Measurements from ENCODE around the gene CDH13.

CDH13 gene

DNA sequence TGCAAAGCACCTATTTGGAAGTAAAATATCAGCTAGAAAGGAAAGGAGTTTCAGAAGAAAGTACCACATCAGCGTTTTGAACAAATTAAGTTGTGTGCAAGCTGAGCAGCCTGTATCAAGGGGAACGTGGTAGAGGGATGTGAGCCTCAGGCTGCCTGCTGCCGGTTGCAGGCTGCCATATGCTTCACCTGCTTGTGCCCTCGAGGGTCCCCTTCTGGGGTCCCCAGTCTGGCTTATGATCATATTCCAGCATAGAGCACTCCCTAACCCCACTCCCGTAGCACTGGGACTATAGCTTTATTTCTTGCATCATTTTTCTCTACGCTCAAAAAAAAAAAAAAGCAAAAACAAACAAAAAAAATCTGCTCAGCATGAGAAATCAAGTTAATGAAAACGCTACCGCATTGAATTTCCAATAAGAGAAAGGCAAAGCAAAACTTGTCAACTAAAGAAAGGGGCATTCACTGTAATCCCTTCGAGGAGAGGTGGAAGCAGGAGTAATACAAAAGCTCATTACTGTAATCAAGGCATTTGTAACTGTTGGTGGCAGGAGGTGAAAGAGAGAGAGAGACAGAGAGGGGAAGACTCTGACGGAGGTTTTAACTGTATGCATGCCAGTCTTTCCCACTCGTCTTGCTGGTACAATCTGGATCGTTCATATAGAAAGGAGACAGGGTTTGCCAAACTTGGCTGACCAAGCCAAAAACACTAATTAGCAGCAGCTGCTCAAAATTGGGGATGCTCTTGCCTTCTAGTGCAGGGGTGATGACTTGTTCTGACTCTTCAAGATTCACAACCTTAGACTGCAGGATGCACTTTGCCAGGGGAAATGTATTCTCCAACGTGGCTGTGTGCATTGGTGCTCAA is 922.8 kb downstream of the CDH13 start:
- H3K4me1 ChIP-seq (ENCODE audit: control insufficient read depth, insufficient read depth, low read length) = peaks cover 14% of the 10 kb centered on the region
- H3K9me3 ChIP-seq (replicated peaks; ENCODE audit: low read length) = no peaks in the 10 kb centered on the region
- no peak overlapping the region for H3K4me3 ChIP-seq (ENCODE audit: low read length)
- H3K27me3 ChIP-seq (ENCODE audit: control insufficient read depth, insufficient read depth, low read length) = no peaks in the 10 kb centered on the region
- no peak overlapping the region for H3K4me2 ChIP-seq (ENCODE audit: low read length)
- H3K36me3 ChIP-seq (ENCODE audit: insufficient read depth, low read length) = no peaks in the 10 kb centered on the region
- no peak overlapping the region for H3K9ac ChIP-seq (ENCODE audit: low read depth, low read length)

DNA sequence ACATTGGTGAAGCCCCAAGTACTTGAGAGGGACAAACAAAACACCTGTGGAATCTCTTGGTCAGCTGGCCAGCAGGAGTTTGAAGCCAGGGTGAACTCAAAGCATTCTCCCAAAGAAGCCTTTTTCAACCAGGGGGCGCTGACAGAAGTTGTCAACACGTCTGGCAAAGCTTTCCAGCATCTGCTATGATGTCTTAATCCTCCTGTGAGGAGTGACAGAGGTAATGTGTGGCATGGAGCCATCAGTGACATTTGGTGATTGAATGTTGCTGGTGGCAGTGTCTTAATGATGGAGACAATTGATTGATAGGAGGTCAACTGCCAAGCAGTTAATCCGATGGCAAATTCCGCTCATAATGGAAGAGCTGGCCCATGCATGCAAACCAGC is 923.4 kb downstream of the CDH13 start:
- Histone ChIP-seq H3K9ac (ENCODE audit: low read depth, low read length) (no peak overlapping the region), H3K27me3 (ENCODE audit: control insufficient read depth, insufficient read depth, low read length) (no peaks in the 10 kb centered on the region), H3K4me3 (ENCODE audit: low read length) (no peak overlapping the region), H3K4me2 (ENCODE audit: low read length) (no peak overlapping the region), H3K9me3 (replicated peaks; ENCODE audit: low read length) (no peaks in the 10 kb centered on the region), H3K36me3 (ENCODE audit: insufficient read depth, low read length) (no peaks in the 10 kb centered on the region), H3K4me1 (ENCODE audit: control insufficient read depth, insufficient read depth, low read length) (peaks cover 14% of the 10 kb centered on the region)

DNA sequence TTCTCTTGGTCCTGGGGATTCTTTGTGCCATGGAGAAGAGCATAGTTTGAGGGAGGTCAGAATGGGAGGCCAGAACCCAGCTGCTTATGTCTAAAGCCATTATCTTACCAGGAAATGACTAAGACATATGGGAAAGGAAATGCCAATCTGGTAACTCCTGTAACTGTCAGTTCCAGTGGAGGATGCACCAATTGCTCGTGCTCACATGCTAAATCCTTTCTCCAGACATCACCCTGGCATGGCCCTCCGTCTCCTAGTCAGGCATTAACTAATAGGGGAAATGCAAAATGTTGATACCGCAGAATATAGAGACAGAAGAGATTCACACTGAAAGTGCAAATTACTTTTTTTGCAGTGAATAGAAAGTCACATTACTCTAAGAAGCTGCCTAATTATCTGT is 925.5 kb downstream of the CDH13 start:
- Histone ChIP-seq H3K27me3 (ENCODE audit: control insufficient read depth, insufficient read depth, low read length) (no peaks in the 10 kb centered on the region), H3K4me2 (ENCODE audit: low read length) (peak overlapping the region; percentile 16), H3K9me3 (replicated peaks; ENCODE audit: low read length) (no peaks in the 10 kb centered on the region), H3K4me3 (ENCODE audit: low read length) (no peak overlapping the region), H3K4me1 (ENCODE audit: control insufficient read depth, insufficient read depth, low read length) (peaks cover 14% of the 10 kb centered on the region), H3K9ac (ENCODE audit: low read depth, low read length) (no peak overlapping the region), H3K36me3 (ENCODE audit: insufficient read depth, low read length) (no peaks in the 10 kb centered on the region)

DNA sequence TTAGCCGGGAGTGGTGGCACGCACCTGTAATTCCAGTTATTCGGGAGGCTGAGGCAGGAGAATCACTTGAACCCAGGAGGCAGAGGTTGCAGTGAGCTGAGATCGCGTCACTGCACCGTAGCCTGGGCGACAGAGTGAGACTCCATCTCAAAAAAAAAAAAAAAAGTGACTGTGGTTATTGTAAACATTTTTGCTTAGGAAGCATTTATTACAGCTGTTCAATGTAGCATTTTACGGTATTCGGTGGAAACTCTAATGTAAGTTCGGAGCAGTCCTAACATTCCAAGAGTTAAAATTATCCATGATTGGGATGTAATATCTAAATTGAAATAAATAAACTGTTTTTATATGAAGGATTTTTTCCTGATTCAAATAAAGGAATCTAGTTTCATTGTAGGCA is 926.2 kb downstream of the CDH13 start:
- H3K36me3 ChIP-seq (ENCODE audit: insufficient read depth, low read length) = no peaks in the 10 kb centered on the region
- no peak overlapping the region for H3K4me2 ChIP-seq (ENCODE audit: low read length)
- peaks cover 14% of the 10 kb centered on the region for H3K4me1 ChIP-seq (ENCODE audit: control insufficient read depth, insufficient read depth, low read length)
- no peaks in the 10 kb centered on the region for H3K27me3 ChIP-seq (ENCODE audit: control insufficient read depth, insufficient read depth, low read length)
- no peaks in the 10 kb centered on the region for H3K9me3 ChIP-seq (replicated peaks; ENCODE audit: low read length)
- H3K4me3 ChIP-seq (ENCODE audit: low read length) = no peak overlapping the region
- no peak overlapping the region for H3K9ac ChIP-seq (ENCODE audit: low read depth, low read length)

DNA sequence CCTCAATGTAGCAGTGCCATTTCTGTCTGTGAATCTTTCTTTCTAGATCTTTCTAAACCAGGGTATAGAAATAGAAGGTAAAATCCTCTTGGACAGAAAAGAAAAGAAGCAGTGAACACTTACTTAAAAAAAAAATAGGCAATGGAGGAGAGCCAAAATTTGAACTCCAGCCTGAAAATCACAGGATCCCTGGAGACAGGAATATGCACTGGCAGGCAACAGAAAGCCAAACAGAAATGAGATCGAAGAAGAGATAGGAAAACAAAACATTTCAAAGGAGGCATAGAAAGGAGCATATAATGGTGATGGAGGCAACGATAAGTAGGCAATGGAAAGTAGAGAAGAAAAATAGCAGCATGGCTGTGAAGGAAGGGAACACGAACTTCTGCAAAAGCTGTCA is 927.3 kb downstream of the CDH13 start:
- Histone ChIP-seq H3K36me3 (ENCODE audit: insufficient read depth, low read length) (no peaks in the 10 kb centered on the region), H3K4me3 (ENCODE audit: low read length) (no peak overlapping the region), H3K9ac (ENCODE audit: low read depth, low read length) (no peak overlapping the region), H3K4me1 (ENCODE audit: control insufficient read depth, insufficient read depth, low read length) (peaks cover 14% of the 10 kb centered on the region), H3K4me2 (ENCODE audit: low read length) (no peak overlapping the region), H3K9me3 (replicated peaks; ENCODE audit: low read length) (no peaks in the 10 kb centered on the region), H3K27me3 (ENCODE audit: control insufficient read depth, insufficient read depth, low read length) (no peaks in the 10 kb centered on the region)

DNA sequence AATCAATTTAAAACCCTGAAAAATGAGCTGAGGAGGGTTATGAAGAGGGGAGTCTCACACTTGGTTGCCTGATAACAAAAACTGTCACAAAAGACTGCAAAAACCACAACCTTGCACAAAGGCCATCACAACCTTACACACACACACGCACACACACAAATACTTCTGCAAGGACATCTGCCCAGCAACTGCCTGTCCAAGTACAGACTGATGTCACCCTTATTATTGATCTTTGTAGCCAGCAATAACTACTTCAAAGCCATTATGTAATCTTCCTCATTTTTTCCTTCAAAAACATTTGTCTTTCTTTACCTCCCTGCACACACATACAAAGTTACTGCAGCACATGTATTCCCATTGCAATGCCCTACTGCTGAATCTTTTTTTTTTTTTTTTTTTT is 927.8 kb downstream of the CDH13 start:
- Histone ChIP-seq H3K36me3 (ENCODE audit: insufficient read depth, low read length) (no peaks in the 10 kb centered on the region), H3K4me3 (ENCODE audit: low read length) (no peak overlapping the region), H3K9me3 (replicated peaks; ENCODE audit: low read length) (no peaks in the 10 kb centered on the region), H3K4me2 (ENCODE audit: low read length) (no peak overlapping the region), H3K4me1 (ENCODE audit: control insufficient read depth, insufficient read depth, low read length) (peaks cover 14% of the 10 kb centered on the region), H3K27me3 (ENCODE audit: control insufficient read depth, insufficient read depth, low read length) (no peaks in the 10 kb centered on the region), H3K9ac (ENCODE audit: low read depth, low read length) (no peak overlapping the region)

DNA sequence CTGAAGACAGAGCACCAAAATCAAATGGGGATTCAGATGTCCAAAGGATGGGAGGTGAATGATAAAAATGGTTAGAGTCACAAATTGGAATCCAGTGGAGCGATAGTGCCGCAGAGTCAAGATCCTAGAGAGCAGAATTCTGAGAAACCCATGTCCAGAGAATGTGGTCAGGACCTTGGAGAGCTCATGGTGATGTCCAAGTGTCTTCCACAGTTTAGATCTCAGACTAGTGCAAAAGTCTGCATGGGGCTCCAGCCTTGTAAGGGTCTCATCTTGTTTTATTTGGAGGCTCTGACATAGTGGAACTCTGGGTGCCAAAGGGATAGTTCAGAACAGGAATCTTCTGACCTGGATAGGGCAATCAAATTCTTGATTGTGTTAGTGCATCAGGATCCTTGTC is 935.1 kb downstream of the CDH13 start:
- H3K27me3 ChIP-seq (ENCODE audit: control insufficient read depth, insufficient read depth, low read length) = no peaks in the 10 kb centered on the region
- H3K4me1 ChIP-seq (ENCODE audit: control insufficient read depth, insufficient read depth, low read length) = no peaks in the 10 kb centered on the region
- H3K9me3 ChIP-seq (replicated peaks; ENCODE audit: low read length) = no peaks in the 10 kb centered on the region
- H3K36me3 ChIP-seq (ENCODE audit: insufficient read depth, low read length) = no peaks in the 10 kb centered on the region
- H3K4me2 ChIP-seq (ENCODE audit: low read length) = no peak overlapping the region
- H3K9ac ChIP-seq (ENCODE audit: low read depth, low read length) = no peak overlapping the region
- H3K4me3 ChIP-seq (ENCODE audit: low read length) = no peak overlapping the region

DNA sequence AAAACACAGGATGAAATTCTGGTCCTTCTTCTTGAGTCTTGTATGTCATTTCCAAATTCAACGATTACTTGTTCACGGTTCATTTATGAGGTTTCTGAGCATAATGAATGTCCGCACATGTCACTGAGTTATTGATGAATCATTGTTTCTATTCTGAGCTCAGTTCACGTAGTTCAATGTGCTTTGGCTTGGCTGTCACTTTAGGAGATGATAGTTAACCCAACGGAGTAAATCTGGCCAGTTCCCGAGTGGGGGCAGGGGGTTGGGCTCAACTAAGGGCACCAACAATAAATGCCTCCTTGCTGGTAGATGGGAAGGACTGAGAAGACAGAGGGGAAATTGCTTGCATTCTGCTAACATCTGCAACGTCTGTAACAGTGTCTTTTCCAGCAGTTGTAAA is 941.6 kb downstream of the CDH13 start:
- Histone ChIP-seq H3K4me1 (ENCODE audit: control insufficient read depth, insufficient read depth, low read length) (no peaks in the 10 kb centered on the region), H3K9ac (ENCODE audit: low read depth, low read length) (no peak overlapping the region), H3K36me3 (ENCODE audit: insufficient read depth, low read length) (no peaks in the 10 kb centered on the region), H3K9me3 (replicated peaks; ENCODE audit: low read length) (no peaks in the 10 kb centered on the region), H3K4me3 (ENCODE audit: low read length) (no peak overlapping the region), H3K27me3 (ENCODE audit: control insufficient read depth, insufficient read depth, low read length) (no peaks in the 10 kb centered on the region), H3K4me2 (ENCODE audit: low read length) (no peak overlapping the region)

DNA sequence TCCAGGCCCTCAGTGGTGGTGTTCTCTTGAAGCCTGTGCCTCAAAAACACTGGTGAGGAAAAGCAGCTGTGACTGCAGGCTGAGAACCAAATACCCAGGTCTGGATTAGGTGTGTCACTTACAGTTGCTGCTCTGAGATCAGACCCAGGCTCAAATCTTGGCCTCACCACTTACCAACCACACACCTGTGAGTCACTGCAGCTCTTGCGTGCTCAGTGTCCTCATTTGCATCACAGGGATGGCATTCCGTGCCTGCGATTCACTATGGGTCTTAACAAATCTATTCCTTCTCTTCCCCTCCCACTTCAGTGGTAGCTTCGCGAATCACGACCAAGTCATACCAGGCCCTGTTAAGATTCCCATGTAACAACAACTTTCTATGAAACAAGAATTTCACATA is 947.6 kb downstream of the CDH13 start:
- no peaks in the 10 kb centered on the region for H3K4me1 ChIP-seq (ENCODE audit: control insufficient read depth, insufficient read depth, low read length)
- H3K9ac ChIP-seq (ENCODE audit: low read depth, low read length) = no peak overlapping the region
- H3K4me2 ChIP-seq (ENCODE audit: low read length) = no peak overlapping the region
- H3K9me3 ChIP-seq (replicated peaks; ENCODE audit: low read length) = no peaks in the 10 kb centered on the region
- H3K27me3 ChIP-seq (ENCODE audit: control insufficient read depth, insufficient read depth, low read length) = no peaks in the 10 kb centered on the region
- no peak overlapping the region for H3K4me3 ChIP-seq (ENCODE audit: low read length)
- H3K36me3 ChIP-seq (ENCODE audit: insufficient read depth, low read length) = no peaks in the 10 kb centered on the region

DNA sequence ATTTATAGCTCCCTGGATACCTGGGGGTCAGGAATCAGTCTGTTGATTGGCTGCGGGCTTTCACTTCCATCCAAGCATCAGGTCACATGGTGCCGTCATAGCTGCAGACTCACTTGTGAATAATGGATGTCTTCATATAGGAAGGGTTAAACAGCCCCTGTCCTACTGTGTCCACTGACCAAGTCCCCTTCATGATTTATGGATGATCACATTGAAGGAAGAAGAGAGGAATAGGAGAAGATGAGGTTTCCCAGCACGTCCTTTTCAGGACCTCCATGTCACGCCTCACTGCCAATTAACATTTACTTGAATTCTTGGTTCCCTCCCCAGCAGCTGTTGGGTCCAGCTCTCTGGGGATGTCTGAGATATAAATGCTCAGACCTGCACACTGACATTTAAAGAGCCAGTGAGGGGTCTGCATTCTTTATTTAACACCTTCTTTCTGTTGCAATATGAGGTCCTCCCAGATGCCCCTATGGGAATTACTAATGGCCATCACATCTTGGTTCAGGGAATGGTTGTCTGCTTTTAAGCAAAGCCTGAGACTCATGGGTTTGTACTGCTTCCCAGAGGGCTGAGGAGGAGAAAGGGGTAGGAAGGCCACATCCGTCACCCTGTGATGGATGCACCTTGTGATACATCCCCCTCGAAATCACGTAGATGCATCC is 950.4 kb downstream of the CDH13 start:
- H3K9me3 ChIP-seq (replicated peaks; ENCODE audit: low read length) = no peaks in the 10 kb centered on the region
- H3K9ac ChIP-seq (ENCODE audit: low read depth, low read length) = no peak overlapping the region
- H3K27me3 ChIP-seq (ENCODE audit: control insufficient read depth, insufficient read depth, low read length) = no peaks in the 10 kb centered on the region
- no peak overlapping the region for H3K4me2 ChIP-seq (ENCODE audit: low read length)
- H3K4me1 ChIP-seq (ENCODE audit: control insufficient read depth, insufficient read depth, low read length) = no peaks in the 10 kb centered on the region
- H3K4me3 ChIP-seq (ENCODE audit: low read length) = no peak overlapping the region
- no peaks in the 10 kb centered on the region for H3K36me3 ChIP-seq (ENCODE audit: insufficient read depth, low read length)

DNA sequence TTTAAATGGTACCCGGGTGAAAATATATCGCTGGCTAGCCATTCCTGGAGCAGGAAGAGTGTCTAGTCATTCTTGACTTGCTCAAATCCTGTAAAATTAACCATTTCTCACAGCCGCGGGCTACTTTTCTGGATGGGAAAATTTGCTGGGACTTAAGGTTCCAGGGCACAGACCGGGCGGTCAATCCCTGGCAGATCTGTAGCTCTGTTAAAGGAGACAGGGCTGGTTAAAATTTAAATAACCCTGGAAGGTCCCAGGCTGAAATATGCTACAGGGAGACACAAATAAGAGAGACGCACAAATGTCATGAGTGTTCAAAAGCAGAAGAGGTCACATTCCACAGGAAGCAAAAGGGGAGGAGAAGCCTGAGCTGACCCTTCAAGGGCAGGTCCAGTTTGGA is 951.4 kb downstream of the CDH13 start:
- no peak overlapping the region for H3K4me2 ChIP-seq (ENCODE audit: low read length)
- no peak overlapping the region for H3K4me3 ChIP-seq (ENCODE audit: low read length)
- H3K9me3 ChIP-seq (replicated peaks; ENCODE audit: low read length) = no peaks in the 10 kb centered on the region
- H3K27me3 ChIP-seq (ENCODE audit: control insufficient read depth, insufficient read depth, low read length) = no peaks in the 10 kb centered on the region
- no peaks in the 10 kb centered on the region for H3K36me3 ChIP-seq (ENCODE audit: insufficient read depth, low read length)
- no peak overlapping the region for H3K9ac ChIP-seq (ENCODE audit: low read depth, low read length)
- no peaks in the 10 kb centered on the region for H3K4me1 ChIP-seq (ENCODE audit: control insufficient read depth, insufficient read depth, low read length)

DNA sequence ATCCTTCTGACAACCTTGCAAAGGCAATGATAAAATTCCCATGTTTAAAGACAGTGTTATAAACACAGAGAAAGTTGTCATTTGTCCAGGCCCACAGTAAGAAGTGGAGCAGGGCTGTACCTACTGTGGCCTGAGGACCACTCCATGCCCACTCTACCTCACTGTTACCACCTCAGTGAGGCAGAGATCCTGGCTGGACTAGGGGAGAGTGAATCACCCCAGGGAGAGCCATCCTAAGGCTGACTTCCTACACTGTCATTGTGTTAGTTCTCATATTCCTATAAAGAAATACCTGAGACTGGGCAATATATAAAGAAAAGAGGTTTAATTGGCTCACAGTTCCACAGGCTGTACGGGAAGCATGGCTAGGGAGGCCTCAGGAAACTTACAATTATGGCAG is 952.3 kb downstream of the CDH13 start:
- H3K36me3 ChIP-seq (ENCODE audit: insufficient read depth, low read length) = no peaks in the 10 kb centered on the region
- H3K9ac ChIP-seq (ENCODE audit: low read depth, low read length) = no peak overlapping the region
- H3K9me3 ChIP-seq (replicated peaks; ENCODE audit: low read length) = no peaks in the 10 kb centered on the region
- no peaks in the 10 kb centered on the region for H3K27me3 ChIP-seq (ENCODE audit: control insufficient read depth, insufficient read depth, low read length)
- no peaks in the 10 kb centered on the region for H3K4me1 ChIP-seq (ENCODE audit: control insufficient read depth, insufficient read depth, low read length)
- no peak overlapping the region for H3K4me2 ChIP-seq (ENCODE audit: low read length)
- no peak overlapping the region for H3K4me3 ChIP-seq (ENCODE audit: low read length)

Data from skeletal muscle satellite cell (primary cell).